Suprapubic skin (tissue), 3 donors: ENCODE results near the gene MMP2.

Source experiments
- POLR2A ChIP-seq, 2 donors: fragments of 450-650 bp; IDR thresholded peaks; one replicate each; pipeline ENCODE4 v1.6.1; 2017; ENCODE audit warnings: antibody characterized with exemption in 2 of 2, mild to moderate bottlenecking in 2 of 2, moderate library complexity in 2 of 2
- TF ChIP-seq, protein P1 (sequence below), 2 donors: fragments of 200-600 bp in 1 of 2; fragments of 450-650 bp in 1 of 2; sonication (generic) in 1 of 2; IDR thresholded peaks; one replicate each; pipeline ENCODE4 v1.5.1; 2016 to 2019; ENCODE audit warnings: antibody characterized with exemption in 2 of 2, mild to moderate bottlenecking in 1 of 2, moderate library complexity in 1 of 2

DNA sequence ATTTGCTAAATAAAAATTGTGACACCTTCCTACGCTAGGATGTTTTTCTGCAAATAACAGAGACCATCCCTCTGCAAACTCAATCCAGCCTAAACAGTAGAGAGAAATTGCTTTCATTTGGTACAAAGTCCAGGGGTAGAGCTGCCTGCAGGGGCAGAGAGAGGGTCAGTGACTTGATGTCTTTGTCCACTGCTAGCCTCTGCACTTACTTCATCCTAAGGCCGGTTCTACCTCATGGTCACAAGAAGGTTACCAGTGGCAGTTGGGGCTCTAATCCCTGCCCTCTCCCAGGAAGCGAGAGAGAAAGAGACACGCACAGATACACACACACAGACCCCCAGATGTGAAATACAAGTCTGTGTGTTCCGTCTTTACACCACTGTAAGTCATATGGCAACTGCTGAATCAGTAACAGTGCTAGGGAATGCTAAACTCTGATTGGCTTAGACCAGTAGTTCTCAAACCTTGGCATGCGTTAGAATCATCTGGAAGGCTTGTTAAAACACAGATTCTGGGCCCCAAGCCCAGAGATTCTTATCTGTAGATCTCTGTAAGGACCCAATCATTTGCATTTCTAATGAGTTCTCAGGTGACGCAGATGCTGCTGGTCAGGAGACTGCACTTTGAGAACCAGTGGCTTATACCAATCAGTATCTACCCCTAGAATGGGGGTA lies 16.8 kb downstream of the MMP2 start:
- TF ChIP-seq, protein P1, sequence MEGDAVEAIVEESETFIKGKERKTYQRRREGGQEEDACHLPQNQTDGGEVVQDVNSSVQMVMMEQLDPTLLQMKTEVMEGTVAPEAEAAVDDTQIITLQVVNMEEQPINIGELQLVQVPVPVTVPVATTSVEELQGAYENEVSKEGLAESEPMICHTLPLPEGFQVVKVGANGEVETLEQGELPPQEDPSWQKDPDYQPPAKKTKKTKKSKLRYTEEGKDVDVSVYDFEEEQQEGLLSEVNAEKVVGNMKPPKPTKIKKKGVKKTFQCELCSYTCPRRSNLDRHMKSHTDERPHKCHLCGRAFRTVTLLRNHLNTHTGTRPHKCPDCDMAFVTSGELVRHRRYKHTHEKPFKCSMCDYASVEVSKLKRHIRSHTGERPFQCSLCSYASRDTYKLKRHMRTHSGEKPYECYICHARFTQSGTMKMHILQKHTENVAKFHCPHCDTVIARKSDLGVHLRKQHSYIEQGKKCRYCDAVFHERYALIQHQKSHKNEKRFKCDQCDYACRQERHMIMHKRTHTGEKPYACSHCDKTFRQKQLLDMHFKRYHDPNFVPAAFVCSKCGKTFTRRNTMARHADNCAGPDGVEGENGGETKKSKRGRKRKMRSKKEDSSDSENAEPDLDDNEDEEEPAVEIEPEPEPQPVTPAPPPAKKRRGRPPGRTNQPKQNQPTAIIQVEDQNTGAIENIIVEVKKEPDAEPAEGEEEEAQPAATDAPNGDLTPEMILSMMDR (IDR thresholded peaks at IDR 0.05): no peak
- TF ChIP-seq POLR2A (IDR thresholded peaks at IDR 0.05): no peak
